PFSK-1 (cell line): ENCODE measurements around the gene TGM5.

Source experiments
- POLR2AphosphoS5 ChIP-seq: IDR thresholded peaks from 2 replicates; pipeline ENCODE4 v1.6.1; 2012; ENCODE audit warnings: low read depth, mild to moderate bottlenecking, control low read depth, low read length, moderate library complexity
- TAF1 ChIP-seq: IDR thresholded peaks from 2 replicates; pipeline ENCODE4 v1.6.1; 2012; ENCODE audit warnings: low read length, control low read depth, borderline replicate concordance; ENCODE audit not compliant: insufficient read depth
- TF ChIP-seq, protein P1 (sequence below), 2 experiments: IDR thresholded peaks; 2 replicates each; pipeline versions ENCODE4 v1.6.1 to v1.8.0; 2011 to 2012; ENCODE audit warnings: low read depth in 2 of 2, low read length in 2 of 2, control low read depth in 1 of 2, inconsistent platforms in 1 of 2, mild to moderate bottlenecking in 1 of 2, moderate library complexity in 1 of 2; ENCODE audit not compliant: insufficient read depth in 1 of 2

DNA sequence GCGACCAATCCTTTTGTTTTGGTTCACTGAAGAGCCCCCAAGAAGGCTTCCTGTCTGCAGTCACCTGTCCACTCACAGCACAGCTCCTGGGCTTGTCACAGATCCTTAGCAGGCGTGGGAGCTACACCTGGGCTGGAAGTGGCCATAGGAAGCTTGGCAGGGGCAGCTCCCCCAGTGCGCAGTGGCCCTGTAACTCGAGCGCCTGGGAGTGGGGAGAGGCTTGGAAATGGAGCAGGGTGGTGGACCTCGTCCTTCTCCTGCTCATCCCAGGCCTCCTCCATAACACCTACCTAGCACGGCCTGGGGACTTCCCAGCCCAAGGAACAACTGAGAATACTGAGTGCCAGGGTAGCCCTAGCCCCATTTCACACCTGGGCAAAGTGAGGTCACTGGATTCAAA, 19.3 kb upstream of the TGM5 start:
- TF ChIP-seq TAF1 (no peak), POLR2AphosphoS5 (no peak)
- TF ChIP-seq, protein P1, sequence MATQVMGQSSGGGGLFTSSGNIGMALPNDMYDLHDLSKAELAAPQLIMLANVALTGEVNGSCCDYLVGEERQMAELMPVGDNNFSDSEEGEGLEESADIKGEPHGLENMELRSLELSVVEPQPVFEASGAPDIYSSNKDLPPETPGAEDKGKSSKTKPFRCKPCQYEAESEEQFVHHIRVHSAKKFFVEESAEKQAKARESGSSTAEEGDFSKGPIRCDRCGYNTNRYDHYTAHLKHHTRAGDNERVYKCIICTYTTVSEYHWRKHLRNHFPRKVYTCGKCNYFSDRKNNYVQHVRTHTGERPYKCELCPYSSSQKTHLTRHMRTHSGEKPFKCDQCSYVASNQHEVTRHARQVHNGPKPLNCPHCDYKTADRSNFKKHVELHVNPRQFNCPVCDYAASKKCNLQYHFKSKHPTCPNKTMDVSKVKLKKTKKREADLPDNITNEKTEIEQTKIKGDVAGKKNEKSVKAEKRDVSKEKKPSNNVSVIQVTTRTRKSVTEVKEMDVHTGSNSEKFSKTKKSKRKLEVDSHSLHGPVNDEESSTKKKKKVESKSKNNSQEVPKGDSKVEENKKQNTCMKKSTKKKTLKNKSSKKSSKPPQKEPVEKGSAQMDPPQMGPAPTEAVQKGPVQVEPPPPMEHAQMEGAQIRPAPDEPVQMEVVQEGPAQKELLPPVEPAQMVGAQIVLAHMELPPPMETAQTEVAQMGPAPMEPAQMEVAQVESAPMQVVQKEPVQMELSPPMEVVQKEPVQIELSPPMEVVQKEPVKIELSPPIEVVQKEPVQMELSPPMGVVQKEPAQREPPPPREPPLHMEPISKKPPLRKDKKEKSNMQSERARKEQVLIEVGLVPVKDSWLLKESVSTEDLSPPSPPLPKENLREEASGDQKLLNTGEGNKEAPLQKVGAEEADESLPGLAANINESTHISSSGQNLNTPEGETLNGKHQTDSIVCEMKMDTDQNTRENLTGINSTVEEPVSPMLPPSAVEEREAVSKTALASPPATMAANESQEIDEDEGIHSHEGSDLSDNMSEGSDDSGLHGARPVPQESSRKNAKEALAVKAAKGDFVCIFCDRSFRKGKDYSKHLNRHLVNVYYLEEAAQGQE (IDR thresholded peaks at IDR 0.05; ENCODE audit: insufficient read depth in 1 of 2, low read depth in 2 of 2, low read length in 2 of 2): no peak
